ENCODE measurements around the gene SDK1.

DNA sequence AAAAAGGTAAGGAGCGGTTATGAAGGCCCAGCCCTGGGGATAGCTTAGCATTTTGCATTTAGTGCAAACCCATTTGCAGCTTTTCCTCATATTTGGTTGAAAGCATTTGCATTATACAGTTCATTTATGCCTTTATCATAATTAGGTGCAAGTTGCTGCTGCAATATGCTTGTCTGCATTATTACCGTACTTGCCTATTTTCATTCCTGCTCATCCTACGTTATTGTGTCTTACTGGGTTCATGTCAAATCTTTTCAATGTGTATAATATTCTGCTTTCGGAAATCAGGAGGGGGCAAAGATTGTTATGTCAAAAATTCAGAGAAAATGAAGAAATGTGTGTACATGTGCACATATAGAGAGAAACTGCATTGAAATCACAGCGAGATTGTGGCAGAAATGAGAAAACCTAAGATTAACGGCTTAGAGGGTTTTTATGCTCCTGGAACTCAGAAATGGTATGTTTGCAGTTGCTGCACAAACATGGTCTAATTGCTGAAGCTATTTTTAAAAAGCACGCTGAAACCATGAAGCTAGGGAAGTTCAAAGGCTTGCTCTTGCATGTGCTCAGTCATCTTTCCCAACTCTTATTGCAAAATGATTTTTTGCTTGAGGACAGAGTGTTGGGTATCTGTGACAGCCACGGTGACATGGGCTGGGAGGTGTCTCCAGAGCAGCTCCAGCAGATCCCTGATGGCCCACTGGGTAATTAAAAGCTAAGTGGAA is 613.2 kb downstream of the SDK1 start:
- TF ChIP-seq, protein P1, sequence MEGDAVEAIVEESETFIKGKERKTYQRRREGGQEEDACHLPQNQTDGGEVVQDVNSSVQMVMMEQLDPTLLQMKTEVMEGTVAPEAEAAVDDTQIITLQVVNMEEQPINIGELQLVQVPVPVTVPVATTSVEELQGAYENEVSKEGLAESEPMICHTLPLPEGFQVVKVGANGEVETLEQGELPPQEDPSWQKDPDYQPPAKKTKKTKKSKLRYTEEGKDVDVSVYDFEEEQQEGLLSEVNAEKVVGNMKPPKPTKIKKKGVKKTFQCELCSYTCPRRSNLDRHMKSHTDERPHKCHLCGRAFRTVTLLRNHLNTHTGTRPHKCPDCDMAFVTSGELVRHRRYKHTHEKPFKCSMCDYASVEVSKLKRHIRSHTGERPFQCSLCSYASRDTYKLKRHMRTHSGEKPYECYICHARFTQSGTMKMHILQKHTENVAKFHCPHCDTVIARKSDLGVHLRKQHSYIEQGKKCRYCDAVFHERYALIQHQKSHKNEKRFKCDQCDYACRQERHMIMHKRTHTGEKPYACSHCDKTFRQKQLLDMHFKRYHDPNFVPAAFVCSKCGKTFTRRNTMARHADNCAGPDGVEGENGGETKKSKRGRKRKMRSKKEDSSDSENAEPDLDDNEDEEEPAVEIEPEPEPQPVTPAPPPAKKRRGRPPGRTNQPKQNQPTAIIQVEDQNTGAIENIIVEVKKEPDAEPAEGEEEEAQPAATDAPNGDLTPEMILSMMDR (IDR thresholded peaks at IDR 0.05; ENCODE audit: low read depth, low read length) = no peak
- no peak for TF ChIP-seq POLR2A (IDR thresholded peaks at IDR 0.05; ENCODE audit: extremely low read depth, insufficient read length)
- TF ChIP-seq MYC (IDR thresholded peaks at IDR 0.05; ENCODE audit: low read depth, low read length) = peak; percentile 50; the same call in 1 of the 2 replicates

Measured in NB4 (cell line).